Right lobe of liver (tissue), 4 donors: Measurements from ENCODE around the gene FANCG.

Experiments used
- POLR2A ChIP-seq: fragments of 450-650 bp; IDR thresholded peaks from one replicate; pipeline ENCODE4 v1.6.1; 2017; ENCODE audit warnings: antibody characterized with exemption, mild to moderate bottlenecking
- TF ChIP-seq, protein P1 (sequence below), 4 donors: fragments of 200-600 bp in 3 of 4; fragments of 450-650 bp in 1 of 4; IDR thresholded peaks; one replicate each; pipeline versions ENCODE4 v1.5.1 to v1.8.0; 2016 to 2022; ENCODE audit warnings: antibody characterized with exemption in 4 of 4, mild to moderate bottlenecking in 2 of 4
- donor health status: DM: no; HTN: no; CAD: no.
- donor health status: DM: no; HTN: no; CAD: no.
- donor health status: DM: no; HTN: yes; CAD: no.

DNA sequence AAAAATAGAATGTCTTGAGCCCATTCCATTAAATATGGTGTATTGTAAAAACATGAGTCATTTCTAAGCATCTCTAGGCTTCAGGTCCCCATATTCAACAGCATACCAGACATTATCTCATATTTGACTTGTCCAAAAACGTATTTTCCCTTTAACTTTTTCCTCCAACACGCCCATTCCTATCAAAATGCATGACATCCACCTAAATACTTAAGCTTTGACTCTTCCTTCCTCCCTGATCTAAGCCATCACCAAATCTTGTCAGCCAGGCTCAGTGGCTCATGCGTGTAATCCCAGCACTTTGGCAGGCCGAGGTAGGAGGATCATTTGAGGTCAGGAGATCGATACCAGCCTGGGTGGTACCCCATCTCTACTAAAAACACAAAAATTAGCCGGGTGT lies 31.2 kb downstream of the FANCG start:
- TF ChIP-seq, protein P1, sequence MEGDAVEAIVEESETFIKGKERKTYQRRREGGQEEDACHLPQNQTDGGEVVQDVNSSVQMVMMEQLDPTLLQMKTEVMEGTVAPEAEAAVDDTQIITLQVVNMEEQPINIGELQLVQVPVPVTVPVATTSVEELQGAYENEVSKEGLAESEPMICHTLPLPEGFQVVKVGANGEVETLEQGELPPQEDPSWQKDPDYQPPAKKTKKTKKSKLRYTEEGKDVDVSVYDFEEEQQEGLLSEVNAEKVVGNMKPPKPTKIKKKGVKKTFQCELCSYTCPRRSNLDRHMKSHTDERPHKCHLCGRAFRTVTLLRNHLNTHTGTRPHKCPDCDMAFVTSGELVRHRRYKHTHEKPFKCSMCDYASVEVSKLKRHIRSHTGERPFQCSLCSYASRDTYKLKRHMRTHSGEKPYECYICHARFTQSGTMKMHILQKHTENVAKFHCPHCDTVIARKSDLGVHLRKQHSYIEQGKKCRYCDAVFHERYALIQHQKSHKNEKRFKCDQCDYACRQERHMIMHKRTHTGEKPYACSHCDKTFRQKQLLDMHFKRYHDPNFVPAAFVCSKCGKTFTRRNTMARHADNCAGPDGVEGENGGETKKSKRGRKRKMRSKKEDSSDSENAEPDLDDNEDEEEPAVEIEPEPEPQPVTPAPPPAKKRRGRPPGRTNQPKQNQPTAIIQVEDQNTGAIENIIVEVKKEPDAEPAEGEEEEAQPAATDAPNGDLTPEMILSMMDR (IDR thresholded peaks at IDR 0.05), result no peak
- TF ChIP-seq POLR2A, result no peak
